HepG2 (cell line): Measurements from ENCODE around the gene SRI. TPM values are rescaled to one million over a fixed set of nuclear protein-coding genes. Genes with fewer than 3 reads are reported as not detected.

ENCODE experiments used
- ATF2 ChIP-seq: sonication (generic); formaldehyde crosslinking; IDR thresholded peaks from 2 replicates; pipeline ENCODE4 v1.4.0; 2020; ENCODE audit warnings: missing genetic modification reagents
- ELF3 ChIP-seq: IDR thresholded peaks from 2 replicates; pipeline ENCODE4 v1.6.1; 2016; ENCODE audit warnings: missing genetic modification reagents, missing compliant biosample characterization
- EP300 ChIP-seq, 3 experiments: sonication (generic) in 1 of 3; formaldehyde crosslinking in 1 of 3; IDR thresholded peaks; 2 replicates each; pipeline versions ENCODE4 v1.5.1 to v1.6.1; 2011 to 2020; ENCODE audit warnings: low read depth in 2 of 3, low read length in 2 of 3, borderline replicate concordance in 1 of 3, improper control_type of control experiment in 1 of 3, mild to moderate bottlenecking in 1 of 3, missing genetic modification reagents in 1 of 3, moderate library complexity in 1 of 3
- FOXJ3 ChIP-seq: sonication (generic); formaldehyde crosslinking; IDR thresholded peaks from 2 replicates; pipeline ENCODE4 v1.4.0; 2020; ENCODE audit warnings: missing genetic modification reagents, mild to moderate bottlenecking, borderline replicate concordance
- FOXP4 ChIP-seq: sonication (generic); formaldehyde crosslinking; IDR thresholded peaks from 2 replicates; pipeline ENCODE4 v1.4.0; 2020; ENCODE audit warnings: missing genetic modification reagents
- POLR2A ChIP-seq, 2 experiments: IDR thresholded peaks; 2 replicates each; pipeline ENCODE4 v1.6.1; 2011; ENCODE audit warnings: low read depth in 2 of 2, low read length in 2 of 2, mild to moderate bottlenecking in 1 of 2, moderate library complexity in 1 of 2; ENCODE audit not compliant: insufficient read depth in 1 of 2
- SOX13 ChIP-seq, 3 experiments: fragments of 450-650 bp in 1 of 3; sonication (generic) in 1 of 3; formaldehyde crosslinking in 1 of 3; IDR thresholded peaks in 2 of 3; conservative IDR thresholded peaks in 1 of 3; 2 replicates each; pipeline versions ENCODE4 v1.5.0 to v1.6.1; 2016 to 2020; ENCODE audit warnings: antibody characterized with exemption in 1 of 3, mild to moderate bottlenecking in 1 of 3, missing compliant biosample characterization in 1 of 3, missing genetic modification reagents in 1 of 3, moderate library complexity in 1 of 3
- TBL1XR1 ChIP-seq: fragments of 150-350 bp; IDR thresholded peaks from 2 replicates; pipeline ENCODE4 v1.6.1; 2014; ENCODE audit warnings: borderline replicate concordance, low read length; ENCODE audit not compliant: partially characterized antibody
- TBX3 ChIP-seq: fragments of 450-650 bp; IDR thresholded peaks from 2 replicates; pipeline ENCODE4 v1.6.1; 2017; ENCODE audit warnings: antibody characterized with exemption, mild to moderate bottlenecking, inconsistent platforms, borderline replicate concordance
- ZBTB10 ChIP-seq: sonication (generic); formaldehyde crosslinking; IDR thresholded peaks from 2 replicates; pipeline ENCODE4 v1.4.0; 2020; ENCODE audit warnings: missing genetic modification reagents, borderline replicate concordance
- ZBTB25 ChIP-seq: IDR thresholded peaks from 2 replicates; pipeline ENCODE4 v1.6.1; 2018; ENCODE audit warnings: missing genetic modification reagents
- ZGPAT ChIP-seq: IDR thresholded peaks from 2 replicates; pipeline ENCODE4 v1.6.1; 2016; ENCODE audit warnings: mild to moderate bottlenecking
- ZNF205 ChIP-seq: IDR thresholded peaks from 2 replicates; pipeline ENCODE4 v1.6.1; 2018; ENCODE audit warnings: missing biosample characterization, missing genetic modification reagents
- polyA plus RNA-seq, 8 experiments: library from polyadenylated mRNA; depleted of rRNA in 3 of 8; stranded (reverse) in 7 of 8; unstranded in 1 of 8; fragments of >200 nt; fragmentation: Illumina TruSeq in 4 of 8; extraction: Trizol in 4 of 8; gene quantifications; 2 replicates each; pipeline versions ENCODE4 v1.2.1 to v1.2.3, GENCODE V29; 2011 to 2016; ENCODE audit warnings: low read depth in 4 of 8, missing spikeins in 1 of 8, mixed read lengths in 1 of 8; ENCODE audit not compliant: insufficient read depth in 1 of 8
- total RNA-seq, 5 experiments: library from RNA; depleted of rRNA; stranded (reverse); fragments of >200 nt; fragmentation: Illumina TruSeq; extraction: Trizol; gene quantifications; 2 replicates each; pipeline ENCODE4 v1.2.3, GENCODE V29; 2016; ENCODE audit warnings: low read depth in 1 of 5
- TF ChIP-seq, protein P1 (sequence below): sonication (generic); formaldehyde crosslinking; IDR thresholded peaks from 2 replicates; pipeline ENCODE4 v1.5.0; 2020; ENCODE audit warnings: mild to moderate bottlenecking, missing genetic modification reagents

SRI gene
- total and polyA plus RNA-seq, 2 of the 13 experiments (the other 11 are each of a cell fraction or from before 2014, with no cell fraction given): 0.33 TPM; not detected in 1

- TF ChIP-seq ZBTB10 (CRISPR knock-in tag) (0 out of 2 replicates have a peak, but pooled peaks have one; percentile 33), ATF2 (CRISPR knock-in tag) (0 out of 2 replicates have a peak, but pooled peaks have one; percentile 35), FOXP4 (CRISPR knock-in tag) (peak; percentile 68), POLR2A (IDR thresholded peaks at IDR 0.05; ENCODE audit: insufficient read depth in 1 of 2, low read depth in 2 of 2, low read length in 2 of 2) (no peak), ZGPAT (peak; percentile 61), TBX3 (peak; percentile 91; the same call in 1 of the 2 replicates), SOX13 (IDR thresholded peaks at IDR 0.05) (no peak), SOX13 (CRISPR knock-in tag; conservative IDR thresholded peaks at IDR 0.05 in 1 of 2, IDR thresholded peaks at IDR 0.05 in 1 of 2) (peak in 1 of 2 experiments; percentile 94; a peak in 2 of 4 replicates), EP300 (IDR thresholded peaks at IDR 0.05; ENCODE audit: low read depth in 2 of 2, low read length in 2 of 2) (peak in 1 of 2 experiments; percentile 66; a peak in 1 of 4 replicates), EP300 (CRISPR knock-in tag; IDR thresholded peaks at IDR 0.05; ENCODE audit: borderline replicate concordance) (no peak), ZBTB25 (CRISPR knock-in tag) (no peak), FOXJ3 (CRISPR knock-in tag) (peak; percentile 75; the same call in 1 of the 2 replicates), TBL1XR1 (peak; percentile 34), ZNF205 (no peak), ELF3 (CRISPR knock-in tag) (0 out of 2 replicates have a peak, but pooled peaks have one; percentile 16)
- TF ChIP-seq, protein P1, sequence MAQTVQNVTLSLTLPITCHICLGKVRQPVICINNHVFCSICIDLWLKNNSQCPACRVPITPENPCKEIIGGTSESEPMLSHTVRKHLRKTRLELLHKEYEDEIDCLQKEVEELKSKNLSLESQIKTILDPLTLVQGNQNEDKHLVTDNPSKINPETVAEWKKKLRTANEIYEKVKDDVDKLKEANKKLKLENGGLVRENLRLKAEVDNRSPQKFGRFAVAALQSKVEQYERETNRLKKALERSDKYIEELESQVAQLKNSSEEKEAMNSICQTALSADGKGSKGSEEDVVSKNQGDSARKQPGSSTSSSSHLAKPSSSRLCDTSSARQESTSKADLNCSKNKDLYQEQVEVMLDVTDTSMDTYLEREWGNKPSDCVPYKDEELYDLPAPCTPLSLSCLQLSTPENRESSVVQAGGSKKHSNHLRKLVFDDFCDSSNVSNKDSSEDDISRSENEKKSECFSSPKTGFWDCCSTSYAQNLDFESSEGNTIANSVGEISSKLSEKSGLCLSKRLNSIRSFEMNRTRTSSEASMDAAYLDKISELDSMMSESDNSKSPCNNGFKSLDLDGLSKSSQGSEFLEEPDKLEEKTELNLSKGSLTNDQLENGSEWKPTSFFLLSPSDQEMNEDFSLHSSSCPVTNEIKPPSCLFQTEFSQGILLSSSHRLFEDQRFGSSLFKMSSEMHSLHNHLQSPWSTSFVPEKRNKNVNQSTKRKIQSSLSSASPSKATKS (CRISPR knock-in tag): no peak
Measured at GRCh38 chr7:88226886-88227516, 7.2 kb upstream of the SRI start (continued).
